NCI-H226 (cell line): ENCODE data around the gene PRKN.

Source experiments
- DNase-seq: peaks from one replicate; pipeline ENCODE4 v3.0.0-alpha.2; 2015

Gene PRKN

DNA sequence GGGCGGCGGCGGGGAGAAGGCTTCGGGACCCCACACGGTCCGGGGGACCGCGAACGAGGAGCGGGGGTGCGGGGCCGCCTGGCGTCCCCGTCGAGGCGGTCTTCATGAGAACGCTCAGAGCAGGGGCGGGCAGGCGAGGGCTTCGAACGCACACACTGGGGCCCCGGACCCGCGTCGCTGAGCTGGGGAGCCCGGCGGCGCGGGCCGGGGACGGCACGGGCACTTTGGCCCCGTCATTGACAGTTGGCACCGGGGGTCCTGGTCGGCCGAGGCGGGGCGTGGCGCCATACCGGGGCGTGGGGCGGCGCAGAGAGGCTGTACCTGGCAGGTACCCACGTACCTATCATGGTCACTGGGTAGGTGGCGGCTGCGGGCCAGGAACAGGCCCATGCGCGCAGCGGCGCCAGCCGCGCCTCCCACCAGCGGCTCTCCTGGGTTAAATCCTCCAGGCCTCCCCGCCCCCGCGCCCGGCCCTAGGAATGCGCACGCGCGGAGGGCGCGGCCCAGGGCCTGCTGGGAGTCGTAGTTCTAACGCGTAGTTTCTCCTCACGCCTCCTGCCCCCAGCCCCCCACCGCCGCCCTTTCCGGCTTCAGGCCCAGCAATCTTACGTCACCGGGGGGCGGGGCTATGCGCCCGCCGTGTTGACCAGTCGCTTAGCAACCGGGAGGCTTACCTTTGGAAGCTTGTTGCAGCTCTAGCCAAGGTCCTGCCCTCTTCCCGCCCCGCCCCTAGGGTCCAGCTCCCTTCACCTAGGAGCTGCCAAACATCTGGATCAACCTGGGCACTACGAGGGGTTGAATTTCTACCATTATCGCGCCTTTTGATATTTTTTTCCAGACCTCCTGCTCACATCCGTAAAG lies at the start of gene PRKN, which contains the start of gene PACRG:
TSS of gene PRKN (minus strand) at position 445 of the 861 bp plus-strand sequence.
TSS of gene PACRG (plus strand) at position 653 of the 861 bp plus-strand sequence.
- peak; percentile 94 for DNase-seq

DNA sequence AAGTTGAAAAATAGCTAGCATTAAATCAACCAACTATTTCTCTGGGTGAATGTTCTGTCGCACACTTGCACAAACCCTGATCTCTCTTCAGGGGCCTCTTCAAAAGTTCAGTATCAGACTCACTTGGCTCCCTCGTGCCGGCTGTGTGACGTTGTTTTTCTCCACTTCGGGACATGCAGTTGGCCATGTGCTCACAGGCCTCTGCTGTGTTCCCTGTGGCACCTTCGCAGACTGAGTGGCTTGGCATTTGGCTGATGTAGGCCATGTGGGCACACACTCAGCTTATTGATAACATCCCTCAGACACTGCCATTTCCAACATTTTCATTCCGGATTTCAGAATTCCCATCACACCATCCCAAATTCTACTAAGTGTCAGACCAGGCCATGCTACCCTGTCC lies 49.5 kb upstream of the PRKN start:
- DNase-seq = no peak

GRCh38 chr6:162773996-162774395 lies 46.4 kb upstream of the PRKN start:
- DNase-seq = no peak

- DNase-seq = no peak
Observed at GRCh38 chr6:162772466-162772865, 44.9 kb upstream of the PRKN start.

GRCh38 chr6:162770955-162771354 lies 43.4 kb upstream of the PRKN start:
- DNase-seq = no peak

DNA sequence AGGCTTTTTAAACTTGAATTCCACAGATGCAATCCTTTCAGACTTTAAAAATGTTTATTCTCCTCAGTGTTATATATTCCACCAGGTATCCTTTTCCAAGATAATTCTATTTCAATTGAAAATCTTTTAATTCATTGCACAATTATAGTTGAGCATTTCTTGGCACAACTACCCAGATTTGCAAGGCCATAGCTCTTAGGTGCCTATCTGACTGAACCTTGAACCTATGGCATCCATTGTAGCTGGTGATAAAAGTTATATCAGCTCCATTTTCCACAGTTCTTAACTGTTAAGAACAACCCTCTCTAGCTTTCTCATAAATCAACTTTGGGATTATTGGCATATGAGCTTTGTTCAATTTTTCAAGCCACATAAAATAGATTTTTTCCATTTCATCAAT lies 42.6 kb upstream of the PRKN start:
- DNase-seq = no peak

DNA sequence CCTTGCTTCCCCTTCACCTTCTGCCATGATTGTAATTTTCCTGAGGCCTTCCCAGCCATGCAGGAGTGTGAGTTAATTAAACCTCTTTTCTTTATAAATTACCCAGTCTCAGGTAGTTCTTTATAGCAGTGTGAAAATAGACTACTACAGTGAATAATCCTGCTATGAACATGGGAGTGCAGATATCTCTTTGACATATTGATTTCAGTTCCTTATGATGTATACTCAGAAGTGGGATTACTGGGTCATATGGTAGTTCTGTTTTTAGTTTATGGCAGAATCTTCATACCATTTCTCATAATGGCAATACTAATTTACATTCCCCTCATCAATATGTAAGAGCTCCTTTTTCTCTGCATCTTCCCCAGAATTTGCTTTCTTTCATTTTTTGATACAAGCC lies 26.2 kb upstream of the PRKN start:
- DNase-seq = no peak

GRCh38 chr6:162751211-162751859 lies 23.8 kb upstream of the PRKN start:
- DNase-seq = no peak

DNA sequence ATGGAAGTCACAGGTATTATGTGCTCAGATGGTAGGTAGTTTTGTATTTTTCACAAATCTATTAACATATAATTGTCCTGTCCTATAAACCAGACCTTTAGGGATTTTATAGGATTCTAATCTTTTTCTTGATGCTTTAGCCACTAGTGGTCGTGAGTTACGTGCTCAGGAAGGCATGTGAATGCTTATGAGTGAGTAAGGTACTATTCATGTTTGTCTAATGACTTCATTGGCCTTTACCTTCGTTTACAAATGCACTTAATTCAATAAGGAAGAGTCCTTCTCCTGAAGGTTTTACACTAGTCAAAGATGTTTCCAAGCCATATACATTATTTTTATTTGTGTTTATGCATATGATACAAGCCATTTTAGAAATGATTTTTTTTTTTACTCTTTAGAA lies 23.2 kb upstream of the PRKN start:
- DNase-seq = no peak

DNA sequence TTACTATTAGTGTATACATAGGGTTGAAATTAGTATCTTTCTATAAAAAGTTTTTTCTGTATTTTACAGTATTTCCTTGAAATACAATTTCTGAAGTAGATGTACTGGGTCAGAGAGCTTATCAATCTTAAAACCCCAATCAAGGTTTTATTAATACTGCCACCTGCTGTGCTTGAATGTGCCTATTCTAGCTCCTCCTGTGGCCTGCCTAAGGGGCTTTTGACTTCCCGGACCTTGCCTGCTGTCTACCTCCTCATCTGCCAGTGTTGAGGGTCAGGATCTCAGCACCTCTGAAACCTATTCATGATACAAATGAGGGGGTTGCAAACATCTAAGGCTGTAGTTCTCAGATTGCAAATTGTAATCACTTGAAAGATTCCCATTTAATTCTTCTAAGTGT lies 9.4 kb upstream of the PRKN start:
- DNase-seq = no peak

GRCh38 chr6:162733489-162733888 lies 5.9 kb upstream of the PRKN start:
- DNase-seq = no peak

- no peak for DNase-seq
Observed at GRCh38 chr6:162730502-162730901, 2.9 kb upstream of the PRKN start.

GRCh38 chr6:162728706-162729105 lies 1.1 kb upstream of the PRKN start:
- DNase-seq = no peak

DNA sequence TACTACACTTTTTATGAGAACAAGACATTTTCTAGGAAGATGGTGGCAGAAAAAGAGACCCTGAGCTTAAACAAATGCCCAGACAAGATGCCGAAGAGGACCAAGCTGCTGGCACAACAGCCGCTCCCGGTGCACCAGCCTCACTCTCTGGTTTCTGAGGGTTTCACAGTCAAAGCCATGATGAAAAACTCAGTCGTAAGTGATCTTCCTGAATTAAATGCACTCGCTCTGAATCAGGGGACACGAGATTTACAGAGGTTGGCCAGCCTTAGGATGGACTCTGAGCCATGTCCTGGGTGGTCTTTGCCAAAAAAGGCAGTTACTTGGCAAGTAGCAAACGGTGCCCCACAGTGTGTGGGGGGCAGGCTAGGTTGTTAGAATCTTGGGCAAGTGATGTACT lies 631 bp upstream of the PRKN start:
- no peak for DNase-seq

GRCh38 chr6:162726947-162727321 lies 632 bp downstream of the PRKN start:
- DNase-seq = no peak

- DNase-seq = no peak
Observed at GRCh38 chr6:162722633-162723032, 4.9 kb downstream of the PRKN start.

- DNase-seq = no peak
Observed at GRCh38 chr6:162722226-162722625, 5.3 kb downstream of the PRKN start.

GRCh38 chr6:162721404-162721687 lies 6.2 kb downstream of the PRKN start:
- no peak for DNase-seq

DNA sequence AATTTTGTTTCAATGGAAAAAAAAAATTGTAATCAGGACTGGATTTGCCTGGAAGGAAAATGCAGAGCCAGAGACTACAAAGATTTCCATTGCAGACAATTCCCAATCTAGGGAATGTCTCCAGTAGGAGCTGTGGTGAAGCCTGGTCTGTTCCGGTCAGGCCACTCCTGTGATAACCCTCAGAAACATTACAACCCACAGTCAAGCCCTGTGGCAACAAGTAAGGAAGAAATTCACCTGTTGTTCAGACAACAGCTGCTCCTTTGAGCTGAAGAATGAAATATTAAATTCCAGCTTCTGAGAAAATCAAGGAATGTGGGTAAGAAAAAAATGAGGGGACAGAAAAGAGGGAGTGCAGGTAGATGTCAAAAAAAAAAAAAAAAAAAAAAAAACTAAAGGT lies 8.0 kb downstream of the PRKN start:
- no peak for DNase-seq

DNA sequence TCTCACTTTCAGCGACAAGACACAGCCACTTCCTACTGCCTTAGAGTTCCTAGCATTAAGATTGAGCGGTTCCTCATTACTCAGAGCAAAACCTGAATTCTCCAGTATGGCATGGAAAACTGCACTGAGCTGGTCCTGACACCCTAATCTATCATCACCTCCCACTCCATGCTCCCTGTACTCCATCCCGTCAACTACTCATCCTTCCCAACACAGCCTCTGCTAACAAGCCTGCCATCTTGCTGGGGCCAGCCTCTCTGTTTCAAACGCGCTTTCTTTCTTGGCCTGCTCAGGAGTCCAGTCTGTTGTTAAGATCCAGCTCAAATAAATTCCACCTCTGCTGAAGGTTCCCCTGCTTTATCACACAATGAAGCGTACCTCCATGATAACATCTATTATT lies 12.0 kb downstream of the PRKN start:
- DNase-seq = no peak

GRCh38 chr6:162713974-162714780 lies 13.4 kb downstream of the PRKN start:
- DNase-seq = no peak

DNA sequence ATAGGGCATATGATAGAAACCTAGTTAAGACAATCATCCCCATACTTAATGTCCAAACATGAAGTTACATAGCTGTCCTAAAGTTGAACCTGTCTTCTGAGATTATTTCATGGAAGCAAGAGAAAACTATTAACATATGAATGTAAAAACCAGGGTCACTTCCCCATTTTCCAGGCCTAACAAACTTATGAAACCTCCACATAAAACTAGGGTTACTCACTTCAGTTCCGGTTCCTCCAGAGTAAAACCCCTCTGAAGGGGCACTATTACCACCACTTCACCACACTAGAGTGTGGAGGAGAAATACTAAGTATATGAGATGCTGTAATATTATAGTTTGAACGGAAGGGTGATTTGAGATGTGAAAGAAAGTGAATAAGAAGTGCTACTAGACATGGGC lies 14.9 kb downstream of the PRKN start:
- no peak for DNase-seq

- DNase-seq = no peak
Observed at GRCh38 chr6:162711376-162711775, 16.2 kb downstream of the PRKN start.

- DNase-seq = no peak
Observed at GRCh38 chr6:162710936-162711335, 16.6 kb downstream of the PRKN start.
